ENCODE measurements around the gene AKR1B15.
"Not testable (repeated sequence)": the region's sequence is repeated elsewhere in the genome, so short reads cannot be mapped to it uniquely, and the experiment has no call there.

- TF ChIP-seq FOXP2 (optimal IDR thresholded peaks at IDR 0.05; ENCODE audit: control extremely low read depth, extremely low read length, insufficient read depth); EZH2 (IDR thresholded peaks at IDR 0.05); POLR2AphosphoS5 (IDR thresholded peaks at IDR 0.05; ENCODE audit: borderline replicate concordance, low read depth, low read length): not testable (repeated sequence)
Measured at GRCh38 chr7:134569962-134570361, 21.1 kb downstream of the AKR1B15 start.

Measured in SK-N-MC (cell line).